ENCODE results near the gene CBFA2T3. TPM values are rescaled to one million over a fixed set of nuclear protein-coding genes. Genes with fewer than 3 reads are reported as not detected.

CBFA2T3 gene
- total RNA-seq, 4 donors from 2014 or later: 0.95 to 7.3 (median 3.3) TPM

- no peak for ATAC-seq
- intact Hi-C loops (cut with DNase I; ENCODE audit: low total_unique reads) (loop anchor here (10.0 kb wide), 2 partner anchors 51 to 149 kb away; partner anchors contain the start of genes CTU2 and RNF166), in situ Hi-C loops (cut with MboI; ENCODE audit: low sequenced_read_pairs in 4 of 4) (loop anchor here in 1 of 4 donors (25.0 kb wide), 1 partner anchor 359 kb away; the partner anchor contains the start of genes SLC22A31 and ZNF778)
- Histone ChIP-seq H3K4me3 (no peak overlapping the region), H3K27ac (no peak overlapping the region), H3K27me3 (no peaks in the 10 kb centered on the region), H3K4me1 (peaks cover 15 to 17% of the 10 kb centered on the region in 2 donors), H3K9me3 (no peaks in the 10 kb centered on the region), H3K36me3 (peaks cover 0 to 6% of the 10 kb centered on the region in 2 donors)
- TF ChIP-seq POLR2A (IDR thresholded peaks at IDR 0.05) (no peak), CTCF (IDR thresholded peaks at IDR 0.05 in 4 of 5, conservative IDR thresholded peaks at IDR 0.05 in 1 of 5) (no peak)
- DNase-seq: no peak
These were observed 123.6 kb downstream of the CBFA2T3 start for GRCh38 chr16:88853325-88853941.

GRCh38 chr16:88851616-88852015 is 125.4 kb downstream of the CBFA2T3 start:
- no peak for DNase-seq
- Histone ChIP-seq H3K27ac (no peak overlapping the region), H3K4me3 (no peak overlapping the region), H3K36me3 (peaks cover 0 to 6% of the 10 kb centered on the region in 2 donors), H3K4me1 (peaks cover 7% of the 10 kb centered on the region in 2 donors), H3K9me3 (no peaks in the 10 kb centered on the region), H3K27me3 (no peaks in the 10 kb centered on the region)
- ATAC-seq: no peak
- in situ Hi-C loops (cut with MboI; ENCODE audit: low sequenced_read_pairs in 4 of 4) (loop anchor here in 1 of 4 donors (25.0 kb wide), 1 partner anchor 361 kb away; the partner anchor contains the start of genes SLC22A31 and ZNF778), intact Hi-C loops (cut with DNase I; ENCODE audit: low total_unique reads) (loop anchor here (10.0 kb wide), 2 partner anchors 53 to 147 kb away; partner anchors contain the start of genes CTU2 and RNF166)
- no peak for TF ChIP-seq CTCF (IDR thresholded peaks at IDR 0.05 in 4 of 5, conservative IDR thresholded peaks at IDR 0.05 in 1 of 5)

- Histone ChIP-seq H3K27me3 (no peaks in the 10 kb centered on the region), H3K36me3 (peaks cover 0 to 6% of the 10 kb centered on the region in 2 donors), H3K4me3 (no peak overlapping the region), H3K27ac (no peak overlapping the region), H3K4me1 (peaks cover 0 to 1% of the 10 kb centered on the region in 2 donors), H3K9me3 (no peaks in the 10 kb centered on the region)
- ATAC-seq (no peak), DNase-seq (no peak)
- TF ChIP-seq CTCF (IDR thresholded peaks at IDR 0.05 in 4 of 5, conservative IDR thresholded peaks at IDR 0.05 in 1 of 5): no peak
- TF ChIP-seq POLR2A (IDR thresholded peaks at IDR 0.05): no peak
- in situ Hi-C loops (cut with MboI; ENCODE audit: low sequenced_read_pairs in 4 of 4): loop anchor here in 1 of 4 donors (25.0 kb wide), 1 partner anchor 362 kb away; the partner anchor contains the start of genes SLC22A31 and ZNF778
- intact Hi-C loops (cut with DNase I; ENCODE audit: low total_unique reads): loop anchor here (10.0 kb wide), 2 partner anchors 54 to 146 kb away; partner anchors contain the start of genes CTU2 and RNF166
These were observed 126.3 kb downstream of the CBFA2T3 start for GRCh38 chr16:88850531-88851199.

- no peak for TF ChIP-seq CTCF (IDR thresholded peaks at IDR 0.05 in 4 of 5, conservative IDR thresholded peaks at IDR 0.05 in 1 of 5)
- TF ChIP-seq POLR2A (IDR thresholded peaks at IDR 0.05): no peak
- no peak for ATAC-seq
- H3K4me1 ChIP-seq: no peaks in the 10 kb centered on the region
These were observed 128.4 kb downstream of the CBFA2T3 start for GRCh38 chr16:88848557-88848956.

More at GRCh38 chr16:88848557-88848956, 128.4 kb downstream of the CBFA2T3 start:
- Histone ChIP-seq H3K36me3 (peaks cover 0 to 6% of the 10 kb centered on the region in 2 donors), H3K4me3 (no peak overlapping the region), H3K9me3 (no peaks in the 10 kb centered on the region), H3K27me3 (no peaks in the 10 kb centered on the region), H3K27ac (no peak overlapping the region)
- no peak for DNase-seq
- intact Hi-C loops (cut with DNase I; ENCODE audit: low total_unique reads): no loop called here
- in situ Hi-C loops (cut with MboI; ENCODE audit: low sequenced_read_pairs in 4 of 4): no loop called here
